Measurements from ENCODE around the gene MAST4. TPM values are rescaled to one million over a fixed set of nuclear protein-coding genes. Genes with fewer than 3 reads are reported as not detected.
"Not testable (repeated sequence)": the region's sequence is repeated elsewhere in the genome, so short reads cannot be mapped to it uniquely, and the experiment has no call there.

Gene MAST4
- total RNA-seq, 2 donors from 2014 or later: 30.5 to 47.8 TPM

- Histone ChIP-seq H3K4me3 (no peak overlapping the region), H3K27me3 (replicated peaks; ENCODE audit: insufficient read depth) (no peaks in the 10 kb centered on the region), H3K9me3 (no peaks in the 10 kb centered on the region), H3K4me1 (ENCODE audit: control insufficient read depth in 1 of 2, low read depth in 2 of 2) (no peaks in the 10 kb centered on the region), H3K36me3 (peaks cover 4% of the 10 kb centered on the region), H3K27ac (no peak overlapping the region)
- ATAC-seq (ENCODE audit: insufficient number of reproducible peaks, low FRiP score, low read depth) (no peak), DNase-seq (ENCODE audit: low spot score) (no peak)
- no peak for TF ChIP-seq CTCF (IDR thresholded peaks at IDR 0.05)
Observed at GRCh38 chr5:67124556-67124955, 528.4 kb downstream of the MAST4 start.

- H3K36me3 ChIP-seq; H3K27me3 ChIP-seq (replicated peaks; ENCODE audit: insufficient read depth); DNase-seq (ENCODE audit: low spot score); H3K4me3 ChIP-seq; H3K4me1 ChIP-seq (ENCODE audit: control insufficient read depth in 1 of 2, low read depth in 2 of 2); H3K27ac ChIP-seq; ATAC-seq (ENCODE audit: insufficient number of reproducible peaks, low FRiP score, low read depth); H3K9me3 ChIP-seq: not testable (repeated sequence)
Observed at GRCh38 chr5:67127347-67127895, 531.2 kb downstream of the MAST4 start.

GRCh38 chr5:67129768-67130167, 533.6 kb downstream of the MAST4 start:
- no peaks in the 10 kb centered on the region for H3K27me3 ChIP-seq (replicated peaks; ENCODE audit: insufficient read depth)
- H3K4me1 ChIP-seq (ENCODE audit: control insufficient read depth in 1 of 2, low read depth in 2 of 2): no peaks in the 10 kb centered on the region
- no peaks in the 10 kb centered on the region for H3K9me3 ChIP-seq
- no peak overlapping the region for H3K4me3 ChIP-seq
- no peaks in the 10 kb centered on the region for H3K36me3 ChIP-seq
- DNase-seq (ENCODE audit: low spot score) (no peak), ATAC-seq (ENCODE audit: insufficient number of reproducible peaks, low FRiP score, low read depth) (no peak)
- TF ChIP-seq CTCF (IDR thresholded peaks at IDR 0.05): no peak
- H3K27ac ChIP-seq: no peak overlapping the region

GRCh38 chr5:67133217-67133616, 537.0 kb downstream of the MAST4 start:
- Histone ChIP-seq H3K9me3 (no peaks in the 10 kb centered on the region), H3K4me3 (no peak overlapping the region), H3K27ac (no peak overlapping the region), H3K4me1 (ENCODE audit: control insufficient read depth in 1 of 2, low read depth in 2 of 2) (no peaks in the 10 kb centered on the region), H3K36me3 (peaks cover 6% of the 10 kb centered on the region), H3K27me3 (replicated peaks; ENCODE audit: insufficient read depth) (no peaks in the 10 kb centered on the region)
- TF ChIP-seq CTCF (IDR thresholded peaks at IDR 0.05): no peak
- DNase-seq (ENCODE audit: low spot score): no peak
- no peak for ATAC-seq (ENCODE audit: insufficient number of reproducible peaks, low FRiP score, low read depth)

- H3K36me3 ChIP-seq: peaks cover 6% of the 10 kb centered on the region
- no peaks in the 10 kb centered on the region for H3K27me3 ChIP-seq (replicated peaks; ENCODE audit: insufficient read depth)
- H3K4me3 ChIP-seq: no peak overlapping the region
- no peaks in the 10 kb centered on the region for H3K9me3 ChIP-seq
- ATAC-seq (ENCODE audit: insufficient number of reproducible peaks, low FRiP score, low read depth) (no peak), DNase-seq (ENCODE audit: low spot score) (no peak)
- TF ChIP-seq CTCF (IDR thresholded peaks at IDR 0.05): no peak
- H3K4me1 ChIP-seq (ENCODE audit: control insufficient read depth in 1 of 2, low read depth in 2 of 2): no peaks in the 10 kb centered on the region
- H3K27ac ChIP-seq: no peak overlapping the region
Observed at GRCh38 chr5:67133776-67134175, 537.6 kb downstream of the MAST4 start.

- ATAC-seq (ENCODE audit: insufficient number of reproducible peaks, low FRiP score, low read depth) (no peak), DNase-seq (ENCODE audit: low spot score) (no peak)
- Histone ChIP-seq H3K27me3 (replicated peaks; ENCODE audit: insufficient read depth) (no peaks in the 10 kb centered on the region), H3K9me3 (no peaks in the 10 kb centered on the region), H3K27ac (no peak overlapping the region), H3K36me3 (peaks cover 6% of the 10 kb centered on the region), H3K4me3 (no peak overlapping the region), H3K4me1 (ENCODE audit: control insufficient read depth in 1 of 2, low read depth in 2 of 2) (no peaks in the 10 kb centered on the region)
- no peak for TF ChIP-seq CTCF (IDR thresholded peaks at IDR 0.05)
Observed at GRCh38 chr5:67135381-67135984, 539.3 kb downstream of the MAST4 start.

Measured in thoracic aorta (tissue), 2 donors.